GM18909 (cell line): Measurements from ENCODE around the gene SCN5A.

Experiments
- ATAC-seq: cut with Tn5 transposase; IDR thresholded peaks from one replicate; pipeline ENCODE4 v1.9.1; 2021; ENCODE audit warnings: mild to moderate bottlenecking; ENCODE audit not compliant: unreplicated experiment, poor library complexity

Gene SCN5A

DNA sequence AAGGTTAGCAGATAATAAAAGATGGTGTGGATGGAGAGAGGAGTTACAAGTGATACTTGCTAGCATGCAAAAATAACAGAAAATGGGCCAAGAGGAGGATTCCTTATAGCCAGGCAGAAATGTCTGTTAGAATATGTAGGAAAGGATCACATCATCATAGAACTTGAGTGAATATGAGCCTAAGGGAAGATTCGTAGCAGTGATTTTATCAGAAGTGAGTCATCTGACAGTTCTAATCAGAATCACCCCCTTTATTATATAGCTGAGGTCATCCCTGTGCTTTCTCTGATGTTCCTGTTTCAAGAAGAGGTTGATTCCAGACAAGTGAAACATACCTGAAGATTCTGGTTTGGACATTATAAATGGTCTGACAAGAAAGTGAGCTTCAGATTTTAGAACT lies 130.5 kb downstream of the SCN5A start:
- ATAC-seq, result no peak

DNA sequence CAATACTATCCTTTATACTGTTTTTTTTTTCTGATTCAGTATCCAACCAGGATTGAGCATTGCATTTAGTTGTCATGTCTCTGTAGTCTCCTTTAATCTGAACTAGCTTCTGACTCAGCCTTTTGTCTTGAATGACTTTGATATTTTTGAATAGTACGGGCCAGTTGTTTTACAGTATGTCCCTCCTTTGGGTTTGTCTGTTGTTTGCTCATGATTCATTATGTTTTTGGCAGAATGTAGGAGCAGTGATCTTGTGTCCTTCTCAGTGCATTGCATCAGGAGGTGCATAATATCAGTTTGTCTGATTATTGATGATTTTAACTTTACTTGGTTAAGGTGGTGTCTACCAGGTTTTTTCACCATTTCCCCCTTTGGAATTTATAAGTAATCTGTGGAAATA lies 132.8 kb downstream of the SCN5A start:
- ATAC-seq, result no peak

- no peak for ATAC-seq
These were observed 134.1 kb downstream of the SCN5A start for GRCh38 chr3:38515367-38515766.

GRCh38 chr3:38511546-38511945 lies 137.9 kb downstream of the SCN5A start:
- ATAC-seq, result no peak

DNA sequence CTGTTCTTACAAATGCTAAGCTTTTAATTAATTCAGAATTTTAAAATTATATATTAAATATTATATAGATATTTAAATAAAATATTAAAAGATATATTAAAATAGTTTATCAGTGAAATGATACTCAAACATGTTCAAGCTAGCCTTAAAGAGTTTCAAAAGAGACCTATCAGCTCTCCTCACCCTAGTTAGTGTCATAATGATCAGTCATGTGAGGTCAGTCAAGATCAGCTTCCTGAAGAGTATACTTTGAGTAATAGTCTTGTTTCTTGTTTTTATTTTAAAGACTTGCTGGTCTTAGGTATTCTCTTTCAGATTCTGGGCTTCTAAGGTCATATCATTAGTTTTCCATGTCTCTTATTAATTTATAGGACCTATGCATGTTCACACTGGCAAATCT lies 138.9 kb downstream of the SCN5A start:
- no peak for ATAC-seq

DNA sequence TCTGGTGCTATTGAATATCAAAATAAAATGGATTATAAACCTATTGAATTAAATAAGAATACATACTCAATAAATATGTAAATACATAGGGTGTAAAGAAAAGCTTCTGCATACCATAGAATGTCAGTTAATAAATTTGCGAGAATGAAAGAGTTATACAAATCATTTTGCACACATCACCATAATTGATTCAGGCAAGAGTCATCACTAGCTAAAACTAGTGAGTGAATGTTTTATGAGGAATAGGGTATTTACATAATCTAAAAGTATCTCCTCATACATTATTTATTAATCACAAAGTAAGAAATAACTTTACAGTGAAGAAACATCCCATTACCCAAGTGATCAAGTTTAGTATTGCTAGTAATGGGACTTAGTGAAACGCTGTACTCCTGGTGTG lies 139.8 kb downstream of the SCN5A start:
- ATAC-seq, result no peak

DNA sequence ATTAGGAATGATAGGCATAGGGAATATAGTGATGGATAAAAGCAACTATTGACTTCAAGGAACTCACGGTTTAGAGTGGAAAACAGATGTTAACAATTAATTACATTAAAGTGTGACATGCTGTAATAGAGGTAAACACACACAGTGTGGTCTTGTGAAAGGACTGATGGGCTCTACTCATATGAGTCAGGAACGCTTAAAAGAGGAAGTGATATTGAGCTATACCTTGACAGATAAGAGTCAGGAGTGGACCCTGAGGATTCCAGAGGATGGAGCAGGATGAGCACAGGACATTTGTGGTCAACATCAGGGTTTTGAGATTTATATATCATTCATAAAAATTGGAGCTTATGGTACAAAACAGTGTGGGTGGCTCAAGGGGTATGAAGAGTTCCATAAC lies 142.4 kb downstream of the SCN5A start:
- ATAC-seq, result peak; percentile 99

DNA sequence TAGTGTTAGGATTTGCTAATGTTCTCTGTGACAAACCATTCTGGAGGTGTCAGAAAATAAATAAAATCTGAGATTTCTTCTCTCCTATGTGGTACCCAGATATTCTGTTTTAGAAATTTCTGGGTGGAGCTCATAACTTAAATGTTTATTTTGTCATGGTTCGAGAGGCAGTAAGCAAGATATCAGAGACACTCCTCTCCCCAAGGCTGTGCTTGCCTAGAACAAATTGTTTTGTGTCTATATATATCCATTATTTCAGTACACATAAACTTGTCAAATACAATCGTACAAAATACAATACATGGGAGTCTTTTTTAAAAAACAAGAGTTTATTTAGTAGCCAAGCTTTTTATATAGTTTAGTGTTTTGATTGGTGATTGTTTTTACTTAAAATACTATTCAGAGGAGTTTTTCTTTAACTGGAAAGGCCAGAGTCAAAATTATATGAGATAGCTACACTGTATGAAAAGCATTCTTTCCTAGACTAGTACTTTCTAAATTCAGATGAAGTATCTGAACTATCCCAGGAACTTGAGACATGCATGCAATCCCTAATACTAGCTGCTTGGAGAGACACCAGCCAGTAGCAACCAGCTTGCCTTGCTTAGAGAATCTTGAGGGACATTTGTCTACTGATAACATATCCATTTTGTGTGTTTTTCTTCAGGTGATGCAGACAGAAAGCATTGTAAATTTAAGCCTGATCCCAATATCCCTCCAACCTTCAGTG lies 148.6 kb downstream of the SCN5A start:
- ATAC-seq, result no peak
